ENCODE data around the gene PAX7.
A peak's percentile ranks its signal among the peaks of the same experiment; 100 is the strongest.
"Not testable (repeated sequence)": the region's sequence is repeated elsewhere in the genome, so short reads cannot be mapped to it uniquely, and the experiment has no call there.

PAX7 gene

GRCh38 chr1:18750600-18750999 lies 120.0 kb downstream of the PAX7 start:
- DNase-seq: no peak

GRCh38 chr1:18751425-18751824 lies 120.8 kb downstream of the PAX7 start:
- DNase-seq: no peak

- DNase-seq: no peak
Measured at GRCh38 chr1:18752409-18752808, 121.8 kb downstream of the PAX7 start.

GRCh38 chr1:18760156-18760555 lies 129.5 kb downstream of the PAX7 start:
- no peak for DNase-seq

- peak in 7 of 58 donors; percentile 2 to 23 (median 9) for DNase-seq
Measured at GRCh38 chr1:18761948-18762840, 131.5 kb downstream of the PAX7 start.

GRCh38 chr1:18764362-18764761 lies 133.7 kb downstream of the PAX7 start:
- no peak for DNase-seq

GRCh38 chr1:18765725-18766124 lies 135.1 kb downstream of the PAX7 start:
- DNase-seq: no peak

GRCh38 chr1:18766328-18766727 lies 135.7 kb downstream of the PAX7 start:
- no peak for DNase-seq

- DNase-seq: not testable (repeated sequence)
Measured at GRCh38 chr1:18767576-18767975, 136.9 kb downstream of the PAX7 start.

- DNase-seq: no peak
Measured at GRCh38 chr1:18768086-18768485, 137.4 kb downstream of the PAX7 start.

GRCh38 chr1:18769140-18769539 lies 138.5 kb downstream of the PAX7 start:
- DNase-seq: no peak

- no peak for DNase-seq
Measured at GRCh38 chr1:18770799-18771198, 140.2 kb downstream of the PAX7 start.

- no peak for DNase-seq
Measured at GRCh38 chr1:18773753-18774152, 143.1 kb downstream of the PAX7 start.

GRCh38 chr1:18775341-18775740 lies 144.7 kb downstream of the PAX7 start:
- DNase-seq: no peak

- no peak for DNase-seq
Measured at GRCh38 chr1:18776777-18777176, 146.1 kb downstream of the PAX7 start.

- no peak for DNase-seq
Measured at GRCh38 chr1:18778437-18778836, 147.8 kb downstream of the PAX7 start.

GRCh38 chr1:18781031-18781430 lies 150.4 kb downstream of the PAX7 start:
- no peak for DNase-seq

- peak in 1 of 58 donors; percentile 14 for DNase-seq
Measured at GRCh38 chr1:18783705-18784481, 153.2 kb downstream of the PAX7 start.

- DNase-seq: no peak
Measured at GRCh38 chr1:18784482-18784831, 153.8 kb downstream of the PAX7 start.

- no peak for DNase-seq
Measured at GRCh38 chr1:18786149-18786548, 155.5 kb downstream of the PAX7 start.

- DNase-seq: no peak
Measured at GRCh38 chr1:18787825-18788385, 157.3 kb downstream of the PAX7 start.

GRCh38 chr1:18789246-18789645 lies 158.6 kb downstream of the PAX7 start:
- no peak for DNase-seq

Measured in anterior cingulate cortex (tissue), 58 donors.